Stomach (tissue), 4 donors: ENCODE data around the gene SPEF1.

Source experiments
- POLR2A ChIP-seq, 4 donors: fragments of 450-650 bp; IDR thresholded peaks; one replicate each; pipeline ENCODE4 v1.6.1; 2016; ENCODE audit warnings: antibody characterized with exemption in 4 of 4, control low read depth in 2 of 4, mild to moderate bottlenecking in 1 of 4, moderate library complexity in 1 of 4
- POLR2AphosphoS5 ChIP-seq, 3 donors: sonication (generic); formaldehyde crosslinking; IDR thresholded peaks; one replicate each; pipeline ENCODE4 v1.6.1; 2016; ENCODE audit warnings: antibody characterized with exemption in 3 of 3
- TF ChIP-seq, protein P1 (sequence below), 7 experiments: fragments of 450-650 bp in 4 of 7; fragments of 200-600 bp in 3 of 7; sonication (generic) in 3 of 7; IDR thresholded peaks; one replicate each; pipeline ENCODE4 v1.5.1; 2016 to 2019; ENCODE audit warnings: antibody characterized with exemption in 7 of 7, control low read depth in 2 of 7, mild to moderate bottlenecking in 1 of 7

GRCh38 chr20:3785240-3786125, 4.2 kb upstream of the SPEF1 start:
- TF ChIP-seq, protein P1, sequence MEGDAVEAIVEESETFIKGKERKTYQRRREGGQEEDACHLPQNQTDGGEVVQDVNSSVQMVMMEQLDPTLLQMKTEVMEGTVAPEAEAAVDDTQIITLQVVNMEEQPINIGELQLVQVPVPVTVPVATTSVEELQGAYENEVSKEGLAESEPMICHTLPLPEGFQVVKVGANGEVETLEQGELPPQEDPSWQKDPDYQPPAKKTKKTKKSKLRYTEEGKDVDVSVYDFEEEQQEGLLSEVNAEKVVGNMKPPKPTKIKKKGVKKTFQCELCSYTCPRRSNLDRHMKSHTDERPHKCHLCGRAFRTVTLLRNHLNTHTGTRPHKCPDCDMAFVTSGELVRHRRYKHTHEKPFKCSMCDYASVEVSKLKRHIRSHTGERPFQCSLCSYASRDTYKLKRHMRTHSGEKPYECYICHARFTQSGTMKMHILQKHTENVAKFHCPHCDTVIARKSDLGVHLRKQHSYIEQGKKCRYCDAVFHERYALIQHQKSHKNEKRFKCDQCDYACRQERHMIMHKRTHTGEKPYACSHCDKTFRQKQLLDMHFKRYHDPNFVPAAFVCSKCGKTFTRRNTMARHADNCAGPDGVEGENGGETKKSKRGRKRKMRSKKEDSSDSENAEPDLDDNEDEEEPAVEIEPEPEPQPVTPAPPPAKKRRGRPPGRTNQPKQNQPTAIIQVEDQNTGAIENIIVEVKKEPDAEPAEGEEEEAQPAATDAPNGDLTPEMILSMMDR (IDR thresholded peaks at IDR 0.05): no peak
- TF ChIP-seq POLR2AphosphoS5 (IDR thresholded peaks at IDR 0.05) (no peak), POLR2A (IDR thresholded peaks at IDR 0.05) (no peak)
